ENCODE results near the gene RASA3. TPM values are rescaled to one million over a fixed set of nuclear protein-coding genes. Genes with fewer than 3 reads are reported as not detected.

Gene RASA3
- total and polyA plus RNA-seq, 2 of the 4 experiments (the other 2 are of a cell fraction): 21.0 to 31.4 TPM

DNA sequence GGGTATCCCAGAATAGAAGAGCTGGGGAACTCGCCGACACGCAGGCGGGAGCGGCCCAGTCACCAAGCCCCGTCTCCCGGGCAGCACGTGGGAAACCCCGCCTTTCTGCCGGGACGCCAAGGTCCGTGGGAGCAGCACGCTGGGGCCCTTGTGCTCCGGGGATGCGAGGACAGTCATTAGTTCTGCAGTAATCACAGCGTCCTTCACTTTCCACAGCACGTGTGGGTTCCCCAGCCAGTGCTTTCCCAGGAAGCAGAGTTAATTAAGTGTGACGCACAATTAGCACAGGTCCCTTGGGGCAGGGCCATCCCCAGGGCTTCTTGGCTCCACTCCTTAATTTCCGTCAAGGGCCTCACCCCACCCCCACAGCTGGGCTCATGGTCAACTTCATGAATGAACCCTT, 94.2 kb downstream of the RASA3 start:
- Histone ChIP-seq H2AK5ac (ENCODE audit: low read depth, low read length) (no peak overlapping the region), H3K27ac (ENCODE audit: insufficient read depth, low read length) (no peak overlapping the region), H2BK5ac (ENCODE audit: low read depth, low read length, poor library complexity, severe bottlenecking) (no peak overlapping the region), H3K18ac (ENCODE audit: low read depth, low read length) (no peak overlapping the region), H3K23ac (ENCODE audit: low read depth, low read length) (no peak overlapping the region), H2AK9ac (replicated peaks; ENCODE audit: low read depth, low read length, poor library complexity) (no peak overlapping the region), H3K27me3 (ENCODE audit: control insufficient read depth, insufficient read depth, low read length) (no peaks in the 10 kb centered on the region), H2BK120ac (ENCODE audit: low read depth, low read length) (no peak overlapping the region), H3K14ac (replicated peaks; ENCODE audit: low read depth, low read length) (no peak overlapping the region), H3K36me3 (ENCODE audit: control insufficient read depth, insufficient read depth, low read length) (peaks cover 38% of the 10 kb centered on the region), H2BK15ac (ENCODE audit: low read depth, low read length) (no peak overlapping the region), H3K56ac (ENCODE audit: extremely low read depth, insufficient read depth, low read length) (no peak overlapping the region), H3K9ac (ENCODE audit: low read depth, low read length) (no peak overlapping the region), H2AFZ (replicated peaks; ENCODE audit: low read length, poor library complexity) (no peak overlapping the region), H3K4me3 (ENCODE audit: insufficient read depth, low read depth, low read length) (no peak overlapping the region), H3K9me3 (ENCODE audit: control insufficient read depth, insufficient read depth, low read length) (no peaks in the 10 kb centered on the region), H4K91ac (ENCODE audit: insufficient read depth, low read depth, low read length) (no peak overlapping the region), H3K79me1 (ENCODE audit: low read depth in 1 of 2, low read length in 2 of 2) (peaks cover 17 to 87% of the 10 kb centered on the region in 2 experiments; a peak in 3 of 4 replicates), H4K20me1 (ENCODE audit: insufficient read depth, low read length) (peaks cover 87% of the 10 kb centered on the region), H3K9me1 (ENCODE audit: insufficient read depth, low read length) (peaks cover 26% of the 10 kb centered on the region), H4K5ac (ENCODE audit: low read depth, low read length) (no peak overlapping the region), H3K4ac (ENCODE audit: low read depth, low read length) (no peak overlapping the region), H4K8ac (ENCODE audit: low read depth in 2 of 2, low read length in 2 of 2) (no peak overlapping the region), H3K4me1 (ENCODE audit: control insufficient read depth, insufficient read depth, low read length) (peaks cover 32% of the 10 kb centered on the region), H3K4me2 (ENCODE audit: low read depth, low read length) (no peak overlapping the region), H2BK20ac (ENCODE audit: low read depth, low read length) (no peak overlapping the region)
- ChIA-PET POLR2A (ENCODE audit: unreplicated experiment) (no interaction called here), CTCF (no interaction called here)
- dilution Hi-C loops (cut with HindIII; ENCODE audit: low sequenced_read_pairs, unreplicated experiment) (no loop called here), in situ Hi-C loops (cut with MboI; ENCODE audit: low sequenced_read_pairs) (no loop called here), intact Hi-C loops (cut with micrococcal nuclease) (no loop called here)
- TF ChIP-seq, protein P1, sequence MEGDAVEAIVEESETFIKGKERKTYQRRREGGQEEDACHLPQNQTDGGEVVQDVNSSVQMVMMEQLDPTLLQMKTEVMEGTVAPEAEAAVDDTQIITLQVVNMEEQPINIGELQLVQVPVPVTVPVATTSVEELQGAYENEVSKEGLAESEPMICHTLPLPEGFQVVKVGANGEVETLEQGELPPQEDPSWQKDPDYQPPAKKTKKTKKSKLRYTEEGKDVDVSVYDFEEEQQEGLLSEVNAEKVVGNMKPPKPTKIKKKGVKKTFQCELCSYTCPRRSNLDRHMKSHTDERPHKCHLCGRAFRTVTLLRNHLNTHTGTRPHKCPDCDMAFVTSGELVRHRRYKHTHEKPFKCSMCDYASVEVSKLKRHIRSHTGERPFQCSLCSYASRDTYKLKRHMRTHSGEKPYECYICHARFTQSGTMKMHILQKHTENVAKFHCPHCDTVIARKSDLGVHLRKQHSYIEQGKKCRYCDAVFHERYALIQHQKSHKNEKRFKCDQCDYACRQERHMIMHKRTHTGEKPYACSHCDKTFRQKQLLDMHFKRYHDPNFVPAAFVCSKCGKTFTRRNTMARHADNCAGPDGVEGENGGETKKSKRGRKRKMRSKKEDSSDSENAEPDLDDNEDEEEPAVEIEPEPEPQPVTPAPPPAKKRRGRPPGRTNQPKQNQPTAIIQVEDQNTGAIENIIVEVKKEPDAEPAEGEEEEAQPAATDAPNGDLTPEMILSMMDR (conservative IDR thresholded peaks at IDR 0.05; ENCODE audit: low read depth, low read length): no peak
- TF ChIP-seq MAFK (IDR thresholded peaks at IDR 0.05; ENCODE audit: low read depth, low read length) (no peak), CHD1 (IDR thresholded peaks at IDR 0.05; ENCODE audit: low read depth, low read length) (no peak), RFX5 (IDR thresholded peaks at IDR 0.05; ENCODE audit: low read depth, low read length) (no peak), FOS (IDR thresholded peaks at IDR 0.05; ENCODE audit: low read depth, low read length) (no peak), RAD21 (IDR thresholded peaks at IDR 0.05; ENCODE audit: low read length) (no peak), BHLHE40 (IDR thresholded peaks at IDR 0.05; ENCODE audit: low read depth, low read length) (no peak), POLR2A (IDR thresholded peaks at IDR 0.05; ENCODE audit: low read depth, low read length) (no peak), SMC3 (IDR thresholded peaks at IDR 0.05; ENCODE audit: low read depth, low read length) (no peak), CEBPB (IDR thresholded peaks at IDR 0.05; ENCODE audit: low read depth, low read length) (no peak), MAZ (IDR thresholded peaks at IDR 0.05; ENCODE audit: borderline replicate concordance, low read depth, low read length) (no peak), NFE2L2 (IDR thresholded peaks at IDR 0.05; ENCODE audit: low read depth, low read length) (no peak), MXI1 (IDR thresholded peaks at IDR 0.05; ENCODE audit: borderline replicate concordance, low read depth, low read length) (no peak), RCOR1 (IDR thresholded peaks at IDR 0.05; ENCODE audit: insufficient replicate concordance, low read length) (no peak)
- TF ChIP-seq, protein P2, sequence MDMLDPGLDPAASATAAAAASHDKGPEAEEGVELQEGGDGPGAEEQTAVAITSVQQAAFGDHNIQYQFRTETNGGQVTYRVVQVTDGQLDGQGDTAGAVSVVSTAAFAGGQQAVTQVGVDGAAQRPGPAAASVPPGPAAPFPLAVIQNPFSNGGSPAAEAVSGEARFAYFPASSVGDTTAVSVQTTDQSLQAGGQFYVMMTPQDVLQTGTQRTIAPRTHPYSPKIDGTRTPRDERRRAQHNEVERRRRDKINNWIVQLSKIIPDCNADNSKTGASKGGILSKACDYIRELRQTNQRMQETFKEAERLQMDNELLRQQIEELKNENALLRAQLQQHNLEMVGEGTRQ (IDR thresholded peaks at IDR 0.05; ENCODE audit: low read depth, low read length): no peak
- TF ChIP-seq, protein P3, sequence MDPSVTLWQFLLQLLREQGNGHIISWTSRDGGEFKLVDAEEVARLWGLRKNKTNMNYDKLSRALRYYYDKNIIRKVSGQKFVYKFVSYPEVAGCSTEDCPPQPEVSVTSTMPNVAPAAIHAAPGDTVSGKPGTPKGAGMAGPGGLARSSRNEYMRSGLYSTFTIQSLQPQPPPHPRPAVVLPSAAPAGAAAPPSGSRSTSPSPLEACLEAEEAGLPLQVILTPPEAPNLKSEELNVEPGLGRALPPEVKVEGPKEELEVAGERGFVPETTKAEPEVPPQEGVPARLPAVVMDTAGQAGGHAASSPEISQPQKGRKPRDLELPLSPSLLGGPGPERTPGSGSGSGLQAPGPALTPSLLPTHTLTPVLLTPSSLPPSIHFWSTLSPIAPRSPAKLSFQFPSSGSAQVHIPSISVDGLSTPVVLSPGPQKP (IDR thresholded peaks at IDR 0.05; ENCODE audit: borderline replicate concordance, low read depth, low read length): no peak
- no TSS peak for BruUV-seq (replicated peaks)
- WGBS, 2 experiments (ENCODE audit: extremely low coverage in 2 of 2, insufficient read length in 1 of 2): 85% methylated on average over 18 of the region's 19 CpGs; no CpG with 5 or more reads in 1 of the 2 experiments
- ATAC-seq (ENCODE audit: low read depth): no peak
- DNase-seq: no peak

Data from IMR-90 (cell line).